ENCODE data around the gene KCNS1. TPM values are rescaled to one million over a fixed set of nuclear protein-coding genes. Genes with fewer than 3 reads are reported as not detected.

The KCNS1 gene
- total RNA-seq, 1 experiment from 2014 or later = 1.2 TPM

DNA sequence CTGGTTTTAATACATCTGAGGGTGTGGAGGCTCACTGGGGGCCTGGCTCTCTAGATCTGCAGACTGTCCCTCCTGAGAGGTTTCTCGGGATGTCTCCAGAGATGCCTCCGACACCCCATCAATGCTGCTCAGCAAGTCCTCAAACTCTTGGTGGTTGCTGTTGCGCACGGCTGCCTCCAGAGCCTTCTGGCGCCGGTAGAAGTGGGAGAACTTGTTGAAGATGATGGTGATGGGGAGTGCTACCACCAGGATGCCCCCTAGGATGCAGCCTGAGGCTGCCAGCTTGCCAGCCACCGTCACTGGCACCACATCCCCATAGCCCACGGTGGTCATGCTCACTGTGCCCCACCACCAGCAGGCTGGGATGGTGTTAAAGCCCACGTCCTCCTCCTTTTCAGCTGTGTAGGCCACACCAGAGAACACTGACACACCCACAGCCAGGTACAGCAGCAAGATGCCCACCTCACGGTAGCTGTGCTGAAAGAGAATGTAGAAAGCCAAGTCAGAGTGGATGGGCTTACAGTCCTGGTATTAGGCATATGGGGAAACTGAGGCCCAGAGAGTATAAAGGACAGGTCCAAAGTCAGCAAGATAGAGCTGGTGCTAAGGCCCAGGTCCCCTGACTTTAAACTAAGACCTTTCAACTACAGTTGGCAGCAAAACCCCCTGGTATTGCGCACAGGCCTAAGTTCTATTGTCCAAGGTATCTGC, 5.9 kb downstream of the KCNS1 start:
- no peak overlapping the region for H3K27ac Mint-ChIP-seq
- ATAC-seq = no peak
- no peak for DNase-seq (ENCODE audit: low spot score)
- TF ChIP-seq ZNF263 (CRISPR knock-in tag; IDR thresholded peaks at IDR 0.05; ENCODE audit: low read depth) (no peak), ATF1 (CRISPR knock-in tag; IDR thresholded peaks at IDR 0.05) (no peak), MXD4 (CRISPR knock-in tag; IDR thresholded peaks at IDR 0.05; ENCODE audit: borderline replicate concordance) (no peak), NR2C2 (CRISPR knock-in tag; IDR thresholded peaks at IDR 0.05) (no peak), GABPB1 (CRISPR knock-in tag; IDR thresholded peaks at IDR 0.05) (no peak), SMAD4 (CRISPR knock-in tag; IDR thresholded peaks at IDR 0.05) (no peak), NFATC4 (CRISPR knock-in tag; IDR thresholded peaks at IDR 0.05) (no peak), RELA (CRISPR knock-in tag; IDR thresholded peaks at IDR 0.05; ENCODE audit: borderline replicate concordance) (no peak)
- TF ChIP-seq, protein P1, sequence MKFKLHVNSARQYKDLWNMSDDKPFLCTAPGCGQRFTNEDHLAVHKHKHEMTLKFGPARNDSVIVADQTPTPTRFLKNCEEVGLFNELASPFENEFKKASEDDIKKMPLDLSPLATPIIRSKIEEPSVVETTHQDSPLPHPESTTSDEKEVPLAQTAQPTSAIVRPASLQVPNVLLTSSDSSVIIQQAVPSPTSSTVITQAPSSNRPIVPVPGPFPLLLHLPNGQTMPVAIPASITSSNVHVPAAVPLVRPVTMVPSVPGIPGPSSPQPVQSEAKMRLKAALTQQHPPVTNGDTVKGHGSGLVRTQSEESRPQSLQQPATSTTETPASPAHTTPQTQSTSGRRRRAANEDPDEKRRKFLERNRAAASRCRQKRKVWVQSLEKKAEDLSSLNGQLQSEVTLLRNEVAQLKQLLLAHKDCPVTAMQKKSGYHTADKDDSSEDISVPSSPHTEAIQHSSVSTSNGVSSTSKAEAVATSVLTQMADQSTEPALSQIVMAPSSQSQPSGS (CRISPR knock-in tag; IDR thresholded peaks at IDR 0.05; ENCODE audit: borderline replicate concordance, low read depth) = no peak
- TF ChIP-seq, protein P2, sequence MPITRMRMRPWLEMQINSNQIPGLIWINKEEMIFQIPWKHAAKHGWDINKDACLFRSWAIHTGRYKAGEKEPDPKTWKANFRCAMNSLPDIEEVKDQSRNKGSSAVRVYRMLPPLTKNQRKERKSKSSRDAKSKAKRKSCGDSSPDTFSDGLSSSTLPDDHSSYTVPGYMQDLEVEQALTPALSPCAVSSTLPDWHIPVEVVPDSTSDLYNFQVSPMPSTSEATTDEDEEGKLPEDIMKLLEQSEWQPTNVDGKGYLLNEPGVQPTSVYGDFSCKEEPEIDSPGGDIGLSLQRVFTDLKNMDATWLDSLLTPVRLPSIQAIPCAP (CRISPR knock-in tag; IDR thresholded peaks at IDR 0.05) = no peak
- TF ChIP-seq, protein P3, sequence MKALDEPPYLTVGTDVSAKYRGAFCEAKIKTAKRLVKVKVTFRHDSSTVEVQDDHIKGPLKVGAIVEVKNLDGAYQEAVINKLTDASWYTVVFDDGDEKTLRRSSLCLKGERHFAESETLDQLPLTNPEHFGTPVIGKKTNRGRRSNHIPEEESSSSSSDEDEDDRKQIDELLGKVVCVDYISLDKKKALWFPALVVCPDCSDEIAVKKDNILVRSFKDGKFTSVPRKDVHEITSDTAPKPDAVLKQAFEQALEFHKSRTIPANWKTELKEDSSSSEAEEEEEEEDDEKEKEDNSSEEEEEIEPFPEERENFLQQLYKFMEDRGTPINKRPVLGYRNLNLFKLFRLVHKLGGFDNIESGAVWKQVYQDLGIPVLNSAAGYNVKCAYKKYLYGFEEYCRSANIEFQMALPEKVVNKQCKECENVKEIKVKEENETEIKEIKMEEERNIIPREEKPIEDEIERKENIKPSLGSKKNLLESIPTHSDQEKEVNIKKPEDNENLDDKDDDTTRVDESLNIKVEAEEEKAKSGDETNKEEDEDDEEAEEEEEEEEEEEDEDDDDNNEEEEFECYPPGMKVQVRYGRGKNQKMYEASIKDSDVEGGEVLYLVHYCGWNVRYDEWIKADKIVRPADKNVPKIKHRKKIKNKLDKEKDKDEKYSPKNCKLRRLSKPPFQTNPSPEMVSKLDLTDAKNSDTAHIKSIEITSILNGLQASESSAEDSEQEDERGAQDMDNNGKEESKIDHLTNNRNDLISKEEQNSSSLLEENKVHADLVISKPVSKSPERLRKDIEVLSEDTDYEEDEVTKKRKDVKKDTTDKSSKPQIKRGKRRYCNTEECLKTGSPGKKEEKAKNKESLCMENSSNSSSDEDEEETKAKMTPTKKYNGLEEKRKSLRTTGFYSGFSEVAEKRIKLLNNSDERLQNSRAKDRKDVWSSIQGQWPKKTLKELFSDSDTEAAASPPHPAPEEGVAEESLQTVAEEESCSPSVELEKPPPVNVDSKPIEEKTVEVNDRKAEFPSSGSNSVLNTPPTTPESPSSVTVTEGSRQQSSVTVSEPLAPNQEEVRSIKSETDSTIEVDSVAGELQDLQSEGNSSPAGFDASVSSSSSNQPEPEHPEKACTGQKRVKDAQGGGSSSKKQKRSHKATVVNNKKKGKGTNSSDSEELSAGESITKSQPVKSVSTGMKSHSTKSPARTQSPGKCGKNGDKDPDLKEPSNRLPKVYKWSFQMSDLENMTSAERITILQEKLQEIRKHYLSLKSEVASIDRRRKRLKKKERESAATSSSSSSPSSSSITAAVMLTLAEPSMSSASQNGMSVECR (CRISPR knock-in tag; IDR thresholded peaks at IDR 0.05; ENCODE audit: borderline replicate concordance) = no peak
- TF ChIP-seq, protein P4, sequence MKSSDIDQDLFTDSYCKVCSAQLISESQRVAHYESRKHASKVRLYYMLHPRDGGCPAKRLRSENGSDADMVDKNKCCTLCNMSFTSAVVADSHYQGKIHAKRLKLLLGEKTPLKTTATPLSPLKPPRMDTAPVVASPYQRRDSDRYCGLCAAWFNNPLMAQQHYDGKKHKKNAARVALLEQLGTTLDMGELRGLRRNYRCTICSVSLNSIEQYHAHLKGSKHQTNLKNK (CRISPR knock-in tag; IDR thresholded peaks at IDR 0.05) = no peak
- TF ChIP-seq, protein P5, sequence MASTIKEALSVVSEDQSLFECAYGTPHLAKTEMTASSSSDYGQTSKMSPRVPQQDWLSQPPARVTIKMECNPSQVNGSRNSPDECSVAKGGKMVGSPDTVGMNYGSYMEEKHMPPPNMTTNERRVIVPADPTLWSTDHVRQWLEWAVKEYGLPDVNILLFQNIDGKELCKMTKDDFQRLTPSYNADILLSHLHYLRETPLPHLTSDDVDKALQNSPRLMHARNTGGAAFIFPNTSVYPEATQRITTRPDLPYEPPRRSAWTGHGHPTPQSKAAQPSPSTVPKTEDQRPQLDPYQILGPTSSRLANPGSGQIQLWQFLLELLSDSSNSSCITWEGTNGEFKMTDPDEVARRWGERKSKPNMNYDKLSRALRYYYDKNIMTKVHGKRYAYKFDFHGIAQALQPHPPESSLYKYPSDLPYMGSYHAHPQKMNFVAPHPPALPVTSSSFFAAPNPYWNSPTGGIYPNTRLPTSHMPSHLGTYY (CRISPR knock-in tag; IDR thresholded peaks at IDR 0.05) = no peak
- TF ChIP-seq, protein P6, sequence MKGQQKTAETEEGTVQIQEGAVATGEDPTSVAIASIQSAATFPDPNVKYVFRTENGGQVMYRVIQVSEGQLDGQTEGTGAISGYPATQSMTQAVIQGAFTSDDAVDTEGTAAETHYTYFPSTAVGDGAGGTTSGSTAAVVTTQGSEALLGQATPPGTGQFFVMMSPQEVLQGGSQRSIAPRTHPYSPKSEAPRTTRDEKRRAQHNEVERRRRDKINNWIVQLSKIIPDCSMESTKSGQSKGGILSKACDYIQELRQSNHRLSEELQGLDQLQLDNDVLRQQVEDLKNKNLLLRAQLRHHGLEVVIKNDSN (CRISPR knock-in tag; IDR thresholded peaks at IDR 0.05) = no peak
- H3K9me3 Mint-ChIP-seq = no peaks in the 10 kb centered on the region
- H3K36me3 Mint-ChIP-seq = peaks cover 3% of the 10 kb centered on the region; the same call in 1 of the 2 replicates
- no peak overlapping the region for H3K4me3 Mint-ChIP-seq
- peaks cover 40% of the 10 kb centered on the region for H3K27me3 Mint-ChIP-seq (ENCODE audit: low read depth)
- peaks cover 12% of the 10 kb centered on the region for H3K4me1 Mint-ChIP-seq
- CTCF ChIA-PET = interaction anchor here (0.8 to 9.5 kb wide), 28 partner anchors 9 to 216 kb away, joined by 3 to 165 read pairs (median 6); partner anchors contain the start of genes SEMG1, TOMM34, WFDC5 and YWHAB
- POLR2A ChIA-PET = interaction anchor here (0.6 kb wide), 1 partner anchor 82 kb away, joined by 3 read pairs; no protein-coding TSS in a partner anchor

DNA sequence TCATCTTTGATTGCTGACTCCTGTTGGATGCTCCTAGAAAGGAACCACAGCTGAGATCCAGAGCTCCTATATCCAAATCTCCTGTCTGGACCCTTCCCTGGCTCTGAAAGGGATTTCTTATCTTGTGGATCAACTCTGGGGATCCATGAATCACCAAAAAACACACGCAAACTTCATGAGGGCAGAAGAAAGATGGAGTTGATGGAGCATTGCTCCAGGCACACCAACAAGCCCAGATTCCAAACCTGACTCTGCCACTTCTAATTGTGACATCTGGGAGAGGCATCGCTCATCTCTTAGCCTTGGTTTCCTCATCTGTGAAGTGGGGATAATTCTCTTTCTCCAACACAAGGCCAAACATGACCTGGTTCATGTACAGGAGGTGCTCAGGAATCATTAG, 6.7 kb downstream of the KCNS1 start:
- ChIA-PET POLR2A (no interaction called here), CTCF (interaction anchor here (0.6 to 9.5 kb wide), 4 partner anchors 12 to 151 kb away, joined by 3 to 165 read pairs (median 62); partner anchors contain the start of gene WFDC5)
- peaks cover 12% of the 10 kb centered on the region for H3K4me1 Mint-ChIP-seq
- TF ChIP-seq RORB (CRISPR knock-in tag; IDR thresholded peaks at IDR 0.05) = no peak
- H3K36me3 Mint-ChIP-seq = peaks cover 3% of the 10 kb centered on the region; the same call in 1 of the 2 replicates
- DNase-seq (ENCODE audit: low spot score) = no peak
- H3K9me3 Mint-ChIP-seq = no peaks in the 10 kb centered on the region
- H3K27me3 Mint-ChIP-seq (ENCODE audit: low read depth) = peaks cover 31% of the 10 kb centered on the region
- no peak overlapping the region for H3K4me3 Mint-ChIP-seq
- H3K27ac Mint-ChIP-seq = no peak overlapping the region
- no peak for ATAC-seq

Measured in WTC11 (cell line).